ENCODE results near the gene FHIT.
"Not testable (repeated sequence)": the region's sequence is repeated elsewhere in the genome, so short reads cannot be mapped to it uniquely, and the experiment has no call there.

FHIT gene

GRCh38 chr3:59829527-59829926, 1421.7 kb downstream of the FHIT start:
- DNase-seq: no peak

- no peak for DNase-seq
These were observed 1426.4 kb downstream of the FHIT start for GRCh38 chr3:59824876-59825275.

GRCh38 chr3:59821274-59821673, 1430.0 kb downstream of the FHIT start:
- no peak for DNase-seq

- DNase-seq: no peak
These were observed 1430.8 kb downstream of the FHIT start for GRCh38 chr3:59820352-59820934.

GRCh38 chr3:59818919-59819300, 1432.3 kb downstream of the FHIT start:
- no peak for DNase-seq

- no peak for DNase-seq
These were observed 1433.0 kb downstream of the FHIT start for GRCh38 chr3:59818033-59818918.

- DNase-seq: no peak
These were observed 1433.7 kb downstream of the FHIT start for GRCh38 chr3:59817511-59817910.

- DNase-seq: no peak
These were observed 1434.9 kb downstream of the FHIT start for GRCh38 chr3:59816312-59816711.

GRCh38 chr3:59813148-59813538, 1438.1 kb downstream of the FHIT start:
- no peak for DNase-seq

GRCh38 chr3:59812237-59813147, 1438.8 kb downstream of the FHIT start:
- DNase-seq: no peak

GRCh38 chr3:59811160-59811559, 1440.1 kb downstream of the FHIT start:
- DNase-seq: no peak

GRCh38 chr3:59810606-59811005, 1440.6 kb downstream of the FHIT start:
- DNase-seq: no peak

GRCh38 chr3:59809710-59810444, 1441.4 kb downstream of the FHIT start:
- DNase-seq: no peak

- DNase-seq: no peak
These were observed 1442.2 kb downstream of the FHIT start for GRCh38 chr3:59809016-59809415.

- no peak for DNase-seq
These were observed 1442.8 kb downstream of the FHIT start for GRCh38 chr3:59808446-59808845.

GRCh38 chr3:59803268-59803667, 1448.0 kb downstream of the FHIT start:
- DNase-seq: no peak

GRCh38 chr3:59802453-59802852, 1448.8 kb downstream of the FHIT start:
- not testable (repeated sequence) for DNase-seq

GRCh38 chr3:59802045-59802444, 1449.2 kb downstream of the FHIT start:
- no peak for DNase-seq

GRCh38 chr3:59800481-59800880, 1450.8 kb downstream of the FHIT start:
- no peak for DNase-seq

GRCh38 chr3:59798372-59799086, 1452.7 kb downstream of the FHIT start:
- no peak for DNase-seq

- DNase-seq: no peak
These were observed 1453.7 kb downstream of the FHIT start for GRCh38 chr3:59797533-59797932.

- no peak for DNase-seq
These were observed 1454.8 kb downstream of the FHIT start for GRCh38 chr3:59796456-59796855.

Data from activated CD4-positive, alpha-beta T cell treated with anti-CD3 and anti-CD28 coated beads, Interleukin-2, amount 50 U/mL, for 1 hour (primary cell).